ENCODE measurements around the gene B9D2. TPM values are rescaled to one million over a fixed set of nuclear protein-coding genes. Genes with fewer than 3 reads are reported as not detected.
"Not testable (repeated sequence)": the region's sequence is repeated elsewhere in the genome, so short reads cannot be mapped to it uniquely, and the experiment has no call there.

Gene B9D2
- total RNA-seq, 1 donor from 2014 or later = 2.2 TPM

DNA sequence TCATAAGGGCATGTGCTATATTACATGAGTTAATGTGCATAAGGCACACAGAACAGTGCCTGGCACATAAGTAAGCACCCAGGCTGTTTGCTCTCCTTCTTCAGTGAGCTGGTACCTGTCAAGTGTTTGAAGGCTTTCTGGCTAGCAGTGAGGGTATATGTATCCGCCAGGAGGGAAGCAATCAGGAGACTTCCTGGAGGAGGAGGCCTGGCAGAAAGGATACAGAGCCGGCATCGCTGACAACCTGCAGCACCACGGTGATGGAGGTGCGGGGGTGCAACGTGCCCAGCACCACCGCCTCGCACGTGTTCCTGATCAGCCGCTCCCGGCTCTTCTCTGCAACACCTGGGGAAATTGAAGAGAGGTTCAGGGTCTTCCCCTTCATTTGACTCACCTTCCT is 27.7 kb upstream of the B9D2 start:
- no peak for DNase-seq (ENCODE audit: low spot score)

DNA sequence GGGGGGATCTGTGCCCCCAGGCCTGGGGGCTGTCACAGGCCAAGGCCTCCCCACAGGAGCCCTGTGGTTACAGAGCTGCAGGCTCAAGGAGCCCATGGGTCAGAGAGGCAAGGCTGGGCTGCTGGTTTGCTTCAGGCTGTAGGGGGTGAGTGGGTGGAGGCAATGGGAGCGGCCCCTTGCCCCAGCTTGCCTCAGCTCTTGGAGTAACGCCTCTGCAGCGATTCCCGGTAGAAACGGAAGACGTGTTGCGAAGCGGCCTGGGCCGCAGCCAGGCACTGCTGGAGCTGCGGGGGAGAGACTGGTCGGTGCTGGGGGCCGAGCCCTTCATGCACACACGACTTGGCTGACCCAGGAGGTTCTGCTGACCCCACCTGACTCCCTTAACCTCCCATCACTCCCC is 22.5 kb upstream of the B9D2 start:
- no peak for DNase-seq (ENCODE audit: low spot score)

DNA sequence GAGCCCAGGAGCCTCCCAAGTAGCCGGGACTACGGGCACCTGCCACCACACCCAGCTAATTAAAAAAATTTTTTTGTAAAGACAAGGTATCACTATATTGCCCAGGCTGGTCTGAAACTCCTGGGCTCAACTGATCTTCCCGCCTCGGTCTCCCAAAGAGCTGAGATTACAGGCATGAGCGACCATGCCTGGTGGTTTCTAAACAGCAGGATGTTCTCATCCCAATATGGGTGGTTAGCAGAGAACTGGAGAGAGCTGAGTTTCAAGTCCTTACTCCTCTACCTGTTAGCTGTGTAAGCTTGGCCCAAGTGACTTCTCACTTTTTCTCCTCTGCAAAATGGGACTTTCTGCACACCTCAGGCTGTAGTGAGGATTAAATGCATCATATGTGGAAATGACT is 20.4 kb upstream of the B9D2 start:
- DNase-seq (ENCODE audit: low spot score) = no peak

DNA sequence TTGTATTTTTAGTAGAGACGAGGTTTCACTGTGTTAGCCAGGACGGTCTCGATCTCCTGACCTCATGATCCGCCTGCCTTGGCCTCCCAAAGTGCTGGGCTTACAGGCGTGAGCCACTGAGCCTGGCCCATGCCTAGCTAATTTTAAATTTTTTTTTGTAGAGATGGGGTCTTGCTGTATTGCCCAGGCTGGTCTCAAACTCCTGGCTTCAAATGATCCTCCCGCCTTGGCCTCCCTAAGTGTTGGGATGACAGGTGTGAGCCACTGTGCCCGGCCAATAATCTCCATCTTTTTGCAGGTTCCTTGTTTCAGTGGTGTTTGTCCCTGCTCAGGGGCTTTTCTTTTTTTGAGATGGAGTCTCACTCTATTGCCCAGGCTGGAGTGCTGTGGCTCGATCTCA is 17.6 kb upstream of the B9D2 start:
- not testable (repeated sequence) for DNase-seq (ENCODE audit: low spot score)

DNA sequence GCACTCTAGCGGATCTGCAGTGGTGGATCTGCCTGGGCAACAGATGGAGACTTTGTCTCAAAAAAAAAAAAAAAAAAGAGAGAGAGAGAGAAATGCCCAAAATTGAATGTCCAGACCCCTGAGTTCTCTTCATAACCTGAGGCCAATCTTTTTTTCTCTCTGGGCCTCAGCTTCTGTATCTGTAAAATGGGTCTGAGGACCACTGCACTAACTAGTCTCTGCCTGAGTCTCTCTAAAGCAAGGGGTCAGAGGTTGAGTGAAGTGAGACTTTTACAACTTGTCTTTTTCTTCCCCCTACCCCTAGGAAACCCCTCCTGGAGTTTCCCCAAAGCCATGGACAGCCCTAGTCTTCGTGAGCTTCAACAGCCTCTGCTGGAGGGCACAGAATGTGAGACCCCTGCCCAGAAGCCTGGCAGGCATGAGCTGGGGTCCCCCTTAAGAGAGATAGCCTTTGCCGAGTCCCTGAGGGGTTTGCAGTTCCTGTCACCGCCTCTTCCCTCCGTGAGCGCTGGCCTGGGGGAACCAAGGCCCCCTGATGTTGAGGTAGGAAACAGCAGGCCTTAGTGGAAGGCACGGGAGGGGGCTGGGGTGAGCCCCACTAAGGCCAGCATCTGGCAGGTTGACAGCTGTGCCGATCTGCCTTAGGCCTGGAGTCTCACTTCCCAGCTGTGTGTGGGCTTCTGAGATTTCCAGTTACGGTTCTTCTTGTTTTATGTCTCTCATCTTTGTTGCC is 14.2 kb upstream of the B9D2 start:
- DNase-seq (ENCODE audit: low spot score) = peak; percentile 72

DNA sequence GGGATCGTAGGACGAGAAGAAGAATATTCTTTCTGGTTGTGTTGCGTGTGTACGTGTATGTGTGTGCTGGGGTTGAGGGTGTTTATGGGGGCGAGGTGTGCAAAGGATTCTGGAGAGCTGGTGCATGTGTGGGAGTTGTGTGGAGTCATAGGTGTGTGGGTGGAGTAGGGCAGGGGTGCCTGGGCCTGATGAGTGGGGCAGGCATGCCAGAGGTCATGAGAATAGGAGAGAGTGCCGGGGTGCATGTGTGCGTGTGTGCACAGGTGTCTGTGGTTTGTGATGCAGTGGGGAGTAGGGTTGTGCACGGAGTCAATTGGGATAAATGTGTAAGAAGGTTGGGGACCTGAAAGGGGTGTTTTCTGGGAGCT is 13.0 kb upstream of the B9D2 start:
- DNase-seq (ENCODE audit: low spot score) = no peak

DNA sequence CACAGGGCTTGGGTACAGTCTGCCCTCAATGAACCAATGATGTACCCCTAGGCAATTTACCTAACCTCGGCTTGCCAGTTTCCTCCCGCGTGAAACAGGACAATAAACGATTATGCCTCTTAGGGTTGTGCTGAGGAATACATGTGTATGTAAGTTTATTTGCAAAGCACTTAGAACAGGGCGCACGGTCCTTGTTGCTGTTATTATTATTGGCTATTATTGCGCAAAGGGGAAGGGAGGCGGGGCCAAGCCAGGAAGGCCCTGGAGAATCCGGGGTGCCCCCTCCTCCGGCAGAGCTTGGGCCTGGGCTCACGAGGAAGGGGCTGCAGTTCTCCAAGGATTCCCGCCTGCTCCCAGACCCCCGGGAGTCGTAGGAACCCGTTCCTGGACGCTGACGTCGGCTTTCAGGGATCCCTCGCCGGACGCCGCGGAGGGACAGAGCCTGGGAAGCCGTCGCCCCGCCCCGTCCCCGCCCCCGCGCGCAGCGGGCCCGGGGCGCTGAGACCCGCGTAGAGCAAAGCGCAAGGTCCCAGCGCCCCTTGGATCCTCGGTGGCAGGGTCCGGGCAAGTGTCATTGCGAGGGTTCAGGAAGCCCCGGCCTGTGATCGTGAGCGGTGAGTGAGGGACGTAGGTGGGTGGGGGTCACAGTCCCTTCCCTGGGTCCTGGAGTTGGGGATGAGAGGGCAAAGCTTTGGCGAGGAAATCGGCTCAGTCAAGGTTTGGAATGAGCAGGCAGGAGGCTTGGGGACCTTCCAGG is 12.5 kb upstream of the B9D2 start, which contains the start of gene TMEM91:
Gene TMEM91 (plus strand): TSS at position 293 of the 757 bp plus-strand sequence. CDS start 1,777 bp downstream, outside the sequence.
- DNase-seq (ENCODE audit: low spot score) = peak; percentile 47

DNA sequence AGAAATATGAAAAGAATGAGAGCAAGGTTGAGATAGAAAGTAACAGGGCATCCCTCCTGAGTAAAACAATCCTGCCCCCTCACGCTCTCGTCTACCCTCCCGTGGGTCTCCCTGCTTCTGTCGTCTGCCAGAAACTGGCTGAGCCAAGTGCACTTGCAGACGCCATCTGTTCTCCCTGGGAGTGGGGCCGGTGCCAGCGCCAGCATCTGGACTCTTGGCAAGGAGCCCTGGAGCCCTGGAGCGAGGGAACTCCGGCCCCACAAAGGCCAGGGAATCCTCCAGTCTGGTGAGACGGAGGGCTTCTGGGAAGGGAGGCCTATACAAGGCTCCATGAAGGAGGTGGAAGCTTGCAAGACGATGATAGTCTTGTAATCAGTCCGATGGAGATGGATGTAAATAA is 10.0 kb upstream of the B9D2 start:
- DNase-seq (ENCODE audit: low spot score) = peak; percentile 96

DNA sequence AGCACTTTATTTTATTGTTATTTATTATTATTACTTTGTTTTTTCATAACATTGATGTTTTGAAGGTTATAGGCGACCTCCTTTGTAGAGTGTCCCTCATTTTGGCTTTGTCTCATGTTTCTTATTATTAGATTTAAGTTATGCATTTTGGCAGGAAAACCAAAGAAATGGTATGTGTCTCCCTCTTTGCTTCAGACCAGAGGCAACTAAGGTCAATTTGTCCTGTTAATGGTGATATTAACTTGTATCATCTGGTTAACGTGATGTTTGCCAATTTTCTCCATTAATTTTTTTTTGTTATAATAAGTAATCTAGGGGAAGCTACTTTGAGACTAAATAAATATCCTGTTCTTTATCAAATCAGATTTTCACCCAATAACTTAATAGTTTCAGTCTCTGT is 8.6 kb upstream of the B9D2 start:
- DNase-seq (ENCODE audit: low spot score) = no peak

DNA sequence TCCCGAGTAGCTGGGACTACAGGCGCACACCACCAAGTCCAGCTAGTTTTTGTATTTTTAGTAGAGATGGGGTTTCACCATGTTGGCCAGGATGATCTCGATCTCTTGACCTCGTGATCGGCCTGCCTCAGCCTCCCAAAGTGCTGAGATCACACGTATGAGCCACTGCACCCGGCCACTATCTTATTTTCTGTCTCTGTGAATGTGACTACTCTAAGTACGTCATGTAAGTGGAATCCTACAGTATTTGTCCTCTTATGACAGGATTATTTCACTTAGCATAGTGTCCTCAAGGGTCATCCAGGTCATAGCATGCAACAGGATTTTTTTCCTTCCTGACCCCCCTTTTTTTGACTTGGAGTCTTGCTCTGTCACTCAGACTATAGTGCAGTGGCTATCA is 7.6 kb upstream of the B9D2 start:
- no peak for DNase-seq (ENCODE audit: low spot score)

DNA sequence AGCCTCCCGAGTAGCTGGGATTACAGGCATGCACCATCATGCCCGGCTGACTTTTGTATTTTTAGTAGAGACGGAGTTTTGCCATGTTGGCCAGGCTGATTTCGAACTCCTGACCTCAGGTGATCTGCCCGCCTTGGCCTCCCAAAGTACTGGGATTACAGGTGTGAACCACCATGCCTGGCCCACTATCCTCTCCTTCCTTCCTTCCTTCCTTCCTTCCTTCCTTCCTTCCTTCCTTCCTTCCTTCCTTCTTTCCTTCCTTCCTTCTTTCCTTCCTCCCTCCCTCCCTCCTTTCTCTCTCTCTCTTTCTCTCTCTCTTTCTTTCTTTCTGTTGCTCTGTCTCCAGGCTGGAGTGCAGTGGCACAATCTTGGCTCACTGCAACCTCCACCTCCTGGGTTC is 7.2 kb upstream of the B9D2 start:
- not testable (repeated sequence) for DNase-seq (ENCODE audit: low spot score)

DNA sequence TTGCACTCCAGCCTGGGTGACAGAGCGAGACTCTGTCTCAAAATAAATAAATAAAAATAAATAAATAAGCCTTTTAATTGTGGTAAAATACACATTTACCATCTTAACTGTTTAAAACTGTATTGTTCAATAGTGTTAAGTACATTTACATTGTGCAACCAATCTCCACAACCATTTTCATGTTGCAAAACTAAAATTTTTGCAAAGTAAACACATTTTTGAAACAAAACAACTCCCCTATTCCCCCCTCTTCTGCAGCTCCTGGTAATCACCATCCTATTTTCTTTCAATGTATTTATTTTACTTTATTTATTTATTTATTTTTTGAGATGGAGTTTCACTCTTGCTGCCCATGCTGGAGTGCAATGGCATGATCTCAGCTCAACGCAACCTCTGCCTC is 5.8 kb upstream of the B9D2 start:
- DNase-seq (ENCODE audit: low spot score) = no peak

DNA sequence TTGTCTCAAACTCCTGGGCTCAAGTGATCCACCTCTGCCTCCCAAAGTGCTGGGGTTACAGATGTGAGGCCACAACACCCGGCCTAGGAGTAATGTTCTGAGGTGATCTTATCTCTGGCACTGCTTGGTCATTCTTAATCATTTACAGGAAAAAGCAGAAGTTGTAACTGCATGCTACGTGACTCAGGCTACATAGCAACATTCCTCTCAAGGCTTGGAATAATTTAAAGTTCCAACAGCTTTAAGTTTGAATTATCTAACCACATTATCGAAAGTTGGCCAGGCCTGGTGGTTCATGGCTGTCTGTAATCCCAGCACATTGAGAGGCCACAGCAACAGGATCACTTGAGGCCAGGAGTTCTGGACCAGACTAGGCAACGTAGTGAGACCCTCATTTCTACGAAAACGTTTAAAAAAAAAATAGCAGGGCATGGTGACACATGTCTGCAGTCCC is 3.9 kb upstream of the B9D2 start:
- peak; percentile 90 for DNase-seq (ENCODE audit: low spot score)

DNA sequence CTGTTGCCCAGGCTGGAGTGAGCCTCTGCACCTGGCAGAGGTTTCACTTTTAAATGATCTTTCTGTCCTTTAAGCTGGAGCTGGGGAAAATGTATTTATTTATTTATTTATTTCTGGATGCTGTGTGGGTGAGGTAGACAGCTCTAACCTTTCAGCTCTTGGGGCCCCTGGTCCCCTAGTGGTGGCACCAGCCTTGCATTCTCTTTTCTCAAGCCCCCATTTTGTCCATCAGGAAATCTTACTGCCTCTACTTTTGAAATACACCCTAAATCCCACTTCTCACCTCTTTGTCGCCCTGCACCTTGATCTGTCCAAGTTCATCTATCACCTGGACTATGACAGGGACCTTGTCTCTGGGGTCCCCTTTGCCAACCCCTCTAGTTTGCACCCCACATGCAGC is 2.1 kb upstream of the B9D2 start:
- DNase-seq (ENCODE audit: low spot score) = no peak

DNA sequence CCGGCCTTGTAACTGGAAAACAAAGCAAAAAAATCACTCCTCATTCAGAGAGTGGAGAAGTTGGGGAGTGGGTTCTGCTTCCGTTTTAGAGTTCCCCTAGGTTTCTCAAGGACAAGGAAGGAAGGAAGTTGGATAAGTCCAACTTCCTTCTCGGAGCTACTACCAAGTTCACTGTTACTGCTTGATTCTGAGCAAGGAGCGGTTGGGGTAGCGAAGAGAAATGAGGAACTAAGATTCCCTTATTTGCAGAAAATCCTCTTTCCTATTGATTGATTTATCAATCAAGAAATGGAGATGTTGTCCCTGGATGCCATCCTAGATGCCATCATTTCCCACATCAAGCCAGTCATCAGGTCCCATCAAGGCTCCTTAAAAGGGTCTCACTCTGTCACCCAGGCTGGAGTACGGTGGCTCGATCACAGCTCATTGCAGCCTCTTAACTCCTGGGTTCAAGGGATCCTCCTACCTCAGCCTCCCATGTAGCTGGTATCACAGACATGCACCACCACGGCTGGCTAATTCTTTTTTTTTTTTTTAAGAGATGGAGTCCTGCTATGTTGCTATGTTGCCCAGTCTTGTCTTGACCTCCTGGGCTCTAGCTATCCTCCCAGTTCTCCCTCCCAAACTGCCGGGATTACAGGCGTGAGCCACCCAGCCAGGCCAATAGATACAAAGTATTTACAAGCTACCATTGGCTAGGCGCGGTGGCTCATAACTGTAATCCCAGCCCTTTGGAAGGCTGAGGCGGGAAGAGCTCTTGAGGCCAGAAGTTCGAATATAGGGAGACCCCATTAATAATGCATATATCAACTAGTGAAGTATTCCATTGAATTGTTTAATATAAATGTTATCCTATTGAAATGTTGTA is 809 bp upstream of the B9D2 start:
- no peak for DNase-seq (ENCODE audit: low spot score)

DNA sequence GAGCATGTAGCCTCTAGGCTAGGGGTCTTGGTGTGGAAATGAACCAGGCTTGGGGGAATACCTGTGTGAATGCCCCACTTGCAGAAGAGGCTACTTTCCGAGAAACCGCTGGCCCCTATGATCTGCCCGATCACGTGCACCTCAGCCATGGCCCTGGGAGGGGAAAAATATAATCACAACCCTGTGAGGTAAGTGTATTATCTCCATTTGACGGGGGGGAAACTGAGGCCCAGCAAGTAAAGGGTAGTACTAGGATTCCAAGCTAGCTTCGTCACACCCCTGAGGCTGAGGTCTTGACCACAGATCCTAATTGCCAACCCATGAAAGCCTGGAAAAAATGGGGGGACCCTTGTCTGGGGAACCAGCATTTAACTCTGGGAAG is 587 bp downstream of the B9D2 start:
- no peak for DNase-seq (ENCODE audit: low spot score)

DNA sequence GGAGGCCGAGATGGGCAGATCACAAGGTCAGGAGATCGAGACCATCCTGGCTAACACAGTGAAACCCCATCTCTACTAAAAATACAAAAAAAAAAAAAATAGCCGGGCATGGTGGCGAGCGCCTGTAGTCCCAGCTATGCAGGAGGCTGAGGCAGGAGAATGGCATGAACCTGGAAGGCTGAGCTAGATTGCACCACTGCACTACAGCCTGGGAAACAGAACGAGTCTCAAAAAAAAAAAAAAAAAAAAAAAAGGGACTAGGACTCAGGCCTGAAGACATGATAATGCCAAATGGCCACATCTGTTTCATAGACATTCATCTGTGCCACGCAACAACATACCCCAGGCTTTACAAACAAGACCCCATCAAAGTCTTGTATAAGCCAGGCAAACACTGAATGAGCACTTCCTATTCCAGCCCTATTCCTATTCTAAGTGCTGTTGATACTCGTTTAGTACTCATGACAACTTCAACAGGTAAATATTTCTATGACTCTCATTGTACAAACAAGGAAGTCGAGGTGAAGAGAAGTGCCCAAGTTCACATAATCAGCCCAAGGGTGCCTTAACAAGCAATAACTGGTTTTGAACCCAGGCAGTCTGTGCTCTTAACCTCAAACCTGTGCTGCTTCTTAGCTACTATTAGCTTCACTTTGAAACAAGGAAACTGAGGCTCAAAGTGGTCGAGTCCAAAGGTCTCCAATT is 1.7 kb downstream of the B9D2 start:
- DNase-seq (ENCODE audit: low spot score) = no peak

DNA sequence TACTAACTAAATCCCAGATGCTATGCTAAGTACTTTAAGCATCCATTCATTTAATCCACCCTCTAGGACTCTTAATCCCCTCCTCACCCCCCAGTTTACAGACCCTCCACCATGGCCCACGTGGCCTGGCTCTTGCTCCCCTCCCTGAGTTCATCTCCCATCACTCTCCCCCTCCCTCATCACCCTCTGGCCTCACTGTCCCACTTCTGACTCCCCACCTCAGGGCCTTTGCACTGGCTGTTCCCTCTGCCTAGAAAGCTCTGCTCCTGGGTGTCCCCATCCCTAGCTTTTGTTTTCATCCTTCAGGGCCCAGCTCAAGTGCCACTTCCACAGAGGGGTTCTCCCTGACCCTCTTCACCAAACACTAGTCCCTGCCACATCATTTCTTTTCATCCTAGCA is 4.2 kb downstream of the B9D2 start:
- no peak for DNase-seq (ENCODE audit: low spot score)

DNA sequence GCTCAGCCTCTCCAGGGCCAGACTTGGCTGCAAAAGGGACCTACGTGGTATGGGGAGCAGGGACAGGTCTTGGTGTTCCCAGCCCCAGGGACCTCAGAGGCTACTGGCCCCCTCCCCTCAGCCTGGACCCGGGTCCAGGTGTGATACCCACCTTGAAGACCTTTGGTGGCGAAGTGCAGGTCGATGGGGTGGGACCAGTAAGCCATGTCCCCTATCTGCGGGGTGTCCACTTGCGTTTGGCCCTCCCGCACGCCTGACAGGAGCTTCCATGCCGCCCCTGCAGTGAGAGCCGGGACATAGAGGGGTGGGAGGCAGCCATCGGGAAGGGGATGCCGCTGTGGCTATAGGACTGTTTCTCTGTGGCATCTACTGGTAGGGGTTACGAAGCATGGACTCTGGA is 6.2 kb downstream of the B9D2 start:
- no peak for DNase-seq (ENCODE audit: low spot score)

DNA sequence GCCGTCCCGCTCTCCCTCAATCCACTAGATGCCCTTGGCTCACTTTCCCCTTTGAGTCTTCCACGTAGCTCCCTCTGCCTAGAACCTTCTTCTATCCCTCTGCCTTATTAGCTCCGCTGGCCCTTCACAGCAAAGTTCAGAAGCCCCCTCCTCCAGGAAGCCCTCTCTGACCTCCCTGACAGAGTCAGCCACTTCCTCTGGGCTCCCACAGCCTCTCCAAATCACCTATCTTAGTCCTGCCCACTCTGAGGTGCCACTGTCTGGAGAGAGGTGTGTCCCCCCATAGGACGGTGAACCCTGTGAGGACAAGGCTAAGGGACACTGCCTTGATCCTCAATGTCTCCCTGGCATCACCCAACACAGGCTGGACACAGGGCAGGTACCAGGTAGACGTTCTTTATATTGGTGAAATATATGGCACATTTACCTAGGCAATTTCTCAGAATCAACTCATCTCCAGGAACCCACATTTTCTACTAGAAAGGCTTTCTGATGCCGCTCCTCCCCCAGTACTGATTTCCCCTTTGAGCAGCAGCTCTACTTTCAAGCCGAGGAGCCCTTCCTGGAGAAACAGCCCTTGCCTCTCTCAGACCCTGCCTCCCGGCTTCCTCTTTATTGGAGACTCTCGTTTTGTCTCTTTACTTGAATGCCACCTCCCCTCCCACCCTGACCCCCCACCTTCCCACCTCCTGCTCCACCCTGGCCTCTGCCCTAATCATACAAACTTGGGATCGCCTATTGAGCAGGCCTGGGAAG is 6.8 kb downstream of the B9D2 start:
- DNase-seq (ENCODE audit: low spot score) = no peak

DNA sequence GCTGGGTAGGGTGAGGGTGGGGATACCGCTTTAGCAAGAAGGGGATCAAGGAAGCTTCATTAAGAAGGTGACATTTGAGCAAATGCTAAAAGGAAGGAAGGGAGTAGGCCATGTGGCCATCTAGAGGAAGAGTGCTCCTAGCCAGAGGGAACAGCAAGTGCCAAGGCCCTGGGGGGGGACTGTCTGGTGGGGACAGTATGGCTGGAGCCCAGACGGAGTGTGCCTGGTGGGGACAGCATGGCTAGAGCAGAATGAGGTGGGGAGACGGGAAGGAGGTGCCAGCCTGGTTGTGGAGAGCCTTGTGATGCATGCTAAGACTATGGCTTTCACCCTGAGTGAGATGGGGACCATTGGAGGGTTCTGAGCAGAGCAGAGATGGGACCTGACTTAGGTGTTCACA is 8.1 kb downstream of the B9D2 start:
- no peak for DNase-seq (ENCODE audit: low spot score)

Measured in umbilical cord (tissue), 2 donors.